ENCODE data around the gene DCBLD1. TPM values are rescaled to one million over a fixed set of nuclear protein-coding genes. Genes with fewer than 3 reads are reported as not detected.

Gene DCBLD1
- total and polyA plus RNA-seq, 2 of the 13 experiments (the other 11 are each of a cell fraction or from before 2014, with no cell fraction given): 23.2 to 41.5 TPM

DNA sequence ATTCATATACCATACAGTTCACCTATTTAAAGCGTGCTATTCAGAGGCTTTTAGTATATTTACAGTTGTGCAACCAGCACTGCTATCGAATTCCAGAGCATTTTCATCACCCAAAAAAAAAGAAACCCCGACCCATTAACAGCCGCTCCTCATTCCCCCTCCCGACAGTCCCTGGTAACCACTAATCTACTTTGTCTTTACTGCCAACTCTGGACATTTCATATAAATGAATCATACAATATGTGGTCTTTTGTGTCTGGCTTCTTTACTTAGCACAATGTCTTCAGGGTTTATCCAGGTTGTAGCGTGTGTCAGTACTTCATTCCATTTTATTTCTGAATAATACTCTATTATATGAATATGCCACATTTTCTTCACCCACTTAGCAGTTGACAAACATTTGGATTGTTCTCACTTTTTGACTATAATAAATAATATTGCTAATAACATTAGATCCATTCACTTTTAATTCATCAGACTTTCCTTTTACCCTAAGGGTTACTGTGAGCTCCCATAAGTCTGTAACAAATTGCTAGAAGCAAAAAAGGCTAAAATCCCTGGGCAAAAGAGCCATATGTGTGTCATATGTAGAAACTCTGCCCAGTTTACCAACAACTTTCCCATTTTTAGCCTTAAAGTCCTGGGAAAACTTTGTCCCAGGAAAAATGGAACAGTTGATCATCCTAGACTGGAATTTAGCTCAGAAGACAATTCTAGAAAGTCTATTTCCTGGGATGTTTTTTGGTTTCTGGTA lies 33.6 kb upstream of the DCBLD1 start:
- no peak overlapping the region for H3K4me2 ChIP-seq (ENCODE audit: low read depth, low read length)
- no peaks in the 10 kb centered on the region for H3K9me3 ChIP-seq (ENCODE audit: low read length)
- POLR2A ChIA-PET: interaction anchor here (1.4 to 2.9 kb wide), 2 partner anchors 34 to 153 kb away, joined by 4 to 23 read pairs; partner anchors contain the start of genes DCBLD1 and GOPC
- peaks cover 33% of the 10 kb centered on the region for H3K4me1 ChIP-seq (ENCODE audit: insufficient read depth, low read length)
- no peak for DNase-seq (ENCODE audit: low spot score)
- H3K4me3 ChIP-seq (replicated peaks in 1 of 3; ENCODE audit: insufficient read depth in 1 of 3, low read depth in 2 of 3, low read length in 3 of 3): no peak overlapping the region
- TF ChIP-seq JUN (CRISPR knock-in tag; IDR thresholded peaks at IDR 0.05): no peak
- no peak for ATAC-seq
- CTCF ChIA-PET (ENCODE audit: low intra/inter-chr PET ratio, low total read pairs): interaction anchor here (0.7 to 3.4 kb wide), 6 partner anchors 30 to 381 kb away, joined by 3 to 59 read pairs (median 6); no protein-coding TSS in a partner anchor
- H3K9ac ChIP-seq (ENCODE audit: insufficient read depth, low read depth, low read length): no peak overlapping the region
- peaks cover 2 to 16% of the 10 kb centered on the region in 2 experiments; a peak in 4 of 5 replicates for H3K27me3 ChIP-seq (ENCODE audit: control insufficient read depth in 1 of 2, insufficient read depth in 2 of 2, low read length in 2 of 2)
- no peaks in the 10 kb centered on the region for H4K20me1 ChIP-seq (ENCODE audit: insufficient read depth, low read length)
- H2AFZ ChIP-seq (ENCODE audit: low read length): no peak overlapping the region
- FAIRE-seq: no peak
- BruUV-seq (replicated peaks): no TSS peak
- WGBS (ENCODE audit: low lambda C conversion rate): 9% methylated on average over 6 of the region's 6 CpGs
- H3K27ac ChIP-seq (ENCODE audit: extremely low read length, insufficient read depth, low read length): no peak overlapping the region
- in situ Hi-C loops (cut with HindIII; ENCODE audit: extremely low pct_ligation_motif_present, low pct_unique_long_range_greater_than_20kb) (no loop called here), intact Hi-C loops (cut with micrococcal nuclease; ENCODE audit: unreplicated experiment) (loop anchor here (1.0 to 10.0 kb wide), 4 partner anchors 49 to 386 kb away; no protein-coding TSS in a partner anchor)
- no peaks in the 10 kb centered on the region for H3K36me3 ChIP-seq (replicated peaks in 1 of 2; ENCODE audit: control insufficient read depth in 1 of 2, insufficient read depth in 2 of 2, low read length in 2 of 2)
- H3K79me2 ChIP-seq (ENCODE audit: insufficient read depth, low read length): no peaks in the 10 kb centered on the region

DNA sequence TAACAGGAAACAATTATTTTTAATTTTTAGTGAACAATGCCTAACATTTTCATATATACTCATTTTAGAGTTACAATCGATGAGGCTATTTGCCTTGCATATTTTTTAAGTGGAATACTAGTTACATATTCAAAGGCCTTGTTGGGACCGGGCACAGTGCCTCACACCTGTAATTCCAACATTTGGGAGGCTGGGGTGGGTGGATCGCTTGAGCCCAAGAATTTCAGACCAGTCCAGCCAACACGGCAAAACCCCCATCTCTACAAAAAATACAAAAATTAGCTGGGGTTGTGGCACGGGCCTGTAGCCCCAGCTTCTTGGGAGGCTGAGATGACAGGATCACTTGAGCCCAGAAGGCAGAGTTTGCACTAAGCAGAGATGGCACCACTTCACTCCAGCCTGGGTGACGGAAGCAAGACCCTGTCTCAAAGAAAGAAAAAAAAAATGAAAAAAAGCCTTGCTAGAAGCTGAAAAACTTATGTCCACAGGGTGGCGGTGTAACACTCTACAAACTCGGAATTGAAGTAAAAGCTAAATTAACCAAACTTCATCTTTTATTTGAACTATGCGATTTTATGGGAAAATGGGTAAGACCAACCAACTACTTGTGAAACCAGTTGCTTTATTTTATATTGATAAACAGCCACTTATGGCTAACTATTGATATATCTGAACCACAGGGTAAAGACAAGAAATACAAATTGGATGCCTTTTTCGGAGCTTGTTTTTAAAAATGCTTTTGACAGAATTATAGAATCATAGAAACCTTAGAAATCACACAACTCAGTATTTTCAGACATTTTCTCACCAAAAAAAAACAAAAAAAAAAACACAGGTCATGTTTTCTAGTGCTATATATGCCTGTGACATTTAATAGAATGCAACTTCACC lies 32.7 kb upstream of the DCBLD1 start:
- BruUV-seq (replicated peaks): no TSS peak
- WGBS (ENCODE audit: low lambda C conversion rate): 24% methylated on average over 10 of the region's 10 CpGs
- Histone ChIP-seq H3K9me3 (ENCODE audit: low read length) (no peaks in the 10 kb centered on the region), H3K9ac (ENCODE audit: insufficient read depth, low read depth, low read length) (no peak overlapping the region), H3K36me3 (replicated peaks in 1 of 2; ENCODE audit: control insufficient read depth in 1 of 2, insufficient read depth in 2 of 2, low read length in 2 of 2) (no peaks in the 10 kb centered on the region), H3K4me3 (replicated peaks in 1 of 3; ENCODE audit: insufficient read depth in 1 of 3, low read depth in 2 of 3, low read length in 3 of 3) (no peak overlapping the region), H3K27me3 (ENCODE audit: control insufficient read depth in 1 of 2, insufficient read depth in 2 of 2, low read length in 2 of 2) (peaks cover 2 to 16% of the 10 kb centered on the region in 2 experiments; a peak in 4 of 5 replicates), H3K27ac (ENCODE audit: extremely low read length, insufficient read depth, low read length) (no peak overlapping the region), H4K20me1 (ENCODE audit: insufficient read depth, low read length) (no peaks in the 10 kb centered on the region), H3K79me2 (ENCODE audit: insufficient read depth, low read length) (no peaks in the 10 kb centered on the region), H3K4me2 (ENCODE audit: low read depth, low read length) (peak overlapping the region; percentile 55), H3K4me1 (ENCODE audit: insufficient read depth, low read length) (peaks cover 33% of the 10 kb centered on the region), H2AFZ (ENCODE audit: low read length) (no peak overlapping the region)
- peak; percentile 54; the same call in 2 of the 3 replicates for ATAC-seq
- intact Hi-C loops (cut with micrococcal nuclease; ENCODE audit: unreplicated experiment) (loop anchor here (1.0 to 10.0 kb wide), 8 partner anchors 29 to 1135 kb away; partner anchors contain the start of gene NUS1), in situ Hi-C loops (cut with HindIII; ENCODE audit: extremely low pct_ligation_motif_present, low pct_unique_long_range_greater_than_20kb) (loop anchor here (5.0 kb wide), 1 partner anchor 108 kb away; no protein-coding TSS in a partner anchor)
- POLR2A ChIA-PET: interaction anchor here (1.1 to 2.9 kb wide), 3 partner anchors 33 to 154 kb away, joined by 3 to 23 read pairs (median 4); partner anchors contain the start of genes DCBLD1 and GOPC
- DNase-seq (ENCODE audit: low spot score): peak; percentile 66
- FAIRE-seq: peak; percentile 73
- CTCF ChIA-PET (ENCODE audit: low intra/inter-chr PET ratio, low total read pairs): interaction anchor here (0.7 to 3.4 kb wide), 6 partner anchors 29 to 380 kb away, joined by 3 to 59 read pairs (median 6); no protein-coding TSS in a partner anchor
- TF ChIP-seq, protein P1, sequence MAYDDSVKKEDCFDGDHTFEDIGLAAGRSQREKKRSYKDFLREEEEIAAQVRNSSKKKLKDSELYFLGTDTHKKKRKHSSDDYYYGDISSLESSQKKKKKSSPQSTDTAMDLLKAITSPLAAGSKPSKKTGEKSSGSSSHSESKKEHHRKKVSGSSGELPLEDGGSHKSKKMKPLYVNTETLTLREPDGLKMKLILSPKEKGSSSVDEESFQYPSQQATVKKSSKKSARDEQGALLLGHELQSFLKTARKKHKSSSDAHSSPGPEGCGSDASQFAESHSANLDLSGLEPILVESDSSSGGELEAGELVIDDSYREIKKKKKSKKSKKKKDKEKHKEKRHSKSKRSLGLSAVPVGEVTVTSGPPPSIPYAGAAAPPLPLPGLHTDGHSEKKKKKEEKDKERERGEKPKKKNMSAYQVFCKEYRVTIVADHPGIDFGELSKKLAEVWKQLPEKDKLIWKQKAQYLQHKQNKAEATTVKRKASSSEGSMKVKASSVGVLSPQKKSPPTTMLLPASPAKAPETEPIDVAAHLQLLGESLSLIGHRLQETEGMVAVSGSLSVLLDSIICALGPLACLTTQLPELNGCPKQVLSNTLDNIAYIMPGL (CRISPR knock-in tag; IDR thresholded peaks at IDR 0.05; ENCODE audit: borderline replicate concordance in 1 of 2, low read depth in 1 of 2): 0 out of 4 replicates have a peak, but pooled peaks of 1 of the 2 experiments have one; percentile 45
- TF ChIP-seq PCBP1 (IDR thresholded peaks at IDR 0.05; ENCODE audit: borderline replicate concordance, low read depth, low read length): no peak
- no peak for TF ChIP-seq FOSL1 (CRISPR knock-in tag; IDR thresholded peaks at IDR 0.05; ENCODE audit: borderline replicate concordance)
- TF ChIP-seq FLYWCH1 (CRISPR knock-in tag; IDR thresholded peaks at IDR 0.05): no peak
- peak; percentile 40; the same call in 1 of the 2 replicates for TF ChIP-seq SP140L (CRISPR knock-in tag; IDR thresholded peaks at IDR 0.05; ENCODE audit: borderline replicate concordance)
- TF ChIP-seq RXRB (CRISPR knock-in tag; IDR thresholded peaks at IDR 0.05; ENCODE audit: borderline replicate concordance): 0 out of 2 replicates have a peak, but pooled peaks have one; percentile 14
- no peak for TF ChIP-seq ZNF558 (CRISPR knock-in tag; IDR thresholded peaks at IDR 0.05; ENCODE audit: borderline replicate concordance)
- TF ChIP-seq SIX4 (CRISPR knock-in tag; IDR thresholded peaks at IDR 0.05): no peak
